ENCODE data around the gene VRK3.

- TF ChIP-seq CTCF (IDR thresholded peaks at IDR 0.05): no peak
- no peak for TF ChIP-seq EZH2 (IDR thresholded peaks at IDR 0.05; ENCODE audit: borderline replicate concordance, insufficient read depth, low read depth, low read length, poor library complexity, severe bottlenecking)
These were observed 93.1 kb downstream of the VRK3 start for GRCh38 chr19:49932041-49932451.
